Hematopoietic multipotent progenitor cell treated with erythropoietin and hydrocortisone succinate and interleukin-3 and kit ligand, for 6 days (in vitro differentiated cells): Measurements from ENCODE around the gene PYCARD.
A peak's percentile ranks its signal among the peaks of the same experiment; 100 is the strongest.
"Not testable (repeated sequence)": the region's sequence is repeated elsewhere in the genome, so short reads cannot be mapped to it uniquely, and the experiment has no call there.

Experiments
- DNase-seq: peaks from one replicate; pipeline ENCODE4 v3.0.0-alpha.2; 2015

PYCARD gene

GRCh38 chr16:31214708-31215286, 12.2 kb upstream of the PYCARD start:
- DNase-seq: no peak

DNA sequence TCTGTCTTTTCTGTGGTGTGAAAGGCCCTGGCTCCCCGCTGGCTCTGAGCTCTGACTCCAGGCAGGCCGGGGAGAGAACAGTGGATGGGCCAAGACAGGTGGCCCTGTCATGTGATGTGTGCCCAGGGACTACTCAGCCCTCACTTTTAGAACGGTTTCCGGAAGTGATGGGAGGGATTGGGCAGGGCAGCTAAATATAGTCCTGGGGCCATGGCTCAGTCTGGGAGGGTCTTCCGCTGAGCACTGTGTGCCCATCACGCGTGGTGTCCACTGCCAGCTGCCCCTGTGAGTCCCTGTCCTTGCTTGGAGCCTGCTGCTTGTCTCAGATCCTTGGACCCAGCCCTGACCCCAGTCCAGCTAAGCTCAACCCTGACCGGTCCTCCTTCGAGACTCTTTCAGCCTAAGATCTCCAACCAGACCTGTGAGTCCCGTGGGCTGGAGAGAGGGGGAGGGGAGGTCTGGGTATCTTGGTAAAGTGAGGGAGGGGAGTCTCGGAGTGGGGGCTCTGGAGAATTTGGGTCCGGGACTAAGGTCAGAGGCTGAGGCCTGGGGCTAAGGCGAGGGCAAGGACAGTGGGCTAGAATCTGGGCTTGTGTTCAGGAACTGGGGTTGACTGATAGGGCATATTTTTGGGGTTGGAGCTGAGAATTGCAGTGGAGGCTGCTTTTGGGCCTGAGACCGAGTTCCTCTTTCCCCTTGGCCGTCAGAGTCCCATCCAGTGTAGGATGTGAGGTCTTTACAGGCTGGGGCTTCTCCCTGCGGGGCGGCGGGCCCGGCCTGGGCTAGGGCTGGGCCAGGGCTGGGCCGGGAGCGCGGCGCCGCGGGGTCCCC, 11.5 kb upstream of the PYCARD start, which contains the start of gene TRIM72:
Gene TRIM72 (plus strand): TSS at position 243 of the 831 bp plus-strand sequence. CDS start 620 bp downstream, outside the sequence.
- DNase-seq: no peak

DNA sequence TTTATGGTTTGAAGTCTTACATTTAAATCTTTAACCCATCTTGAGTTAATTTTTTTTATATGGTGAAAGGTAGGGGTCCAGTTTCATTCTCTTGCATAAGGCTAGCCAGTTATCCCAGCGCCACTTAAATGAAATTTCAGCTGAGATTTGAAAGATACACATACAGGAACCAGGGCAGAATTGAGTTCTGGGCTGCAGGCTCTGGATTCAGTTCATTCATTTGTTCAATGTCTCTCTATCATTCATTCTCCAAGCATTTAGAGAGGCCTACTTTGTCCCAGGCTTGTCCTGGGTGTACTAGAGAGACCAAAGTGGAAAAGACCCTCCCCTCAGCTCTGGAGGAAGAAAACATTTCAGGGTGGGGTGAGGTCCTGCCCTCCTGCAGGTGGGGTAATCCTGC, 10.8 kb upstream of the PYCARD start:
- no peak for DNase-seq

GRCh38 chr16:31206776-31207175, 4.2 kb upstream of the PYCARD start:
- DNase-seq: no peak

DNA sequence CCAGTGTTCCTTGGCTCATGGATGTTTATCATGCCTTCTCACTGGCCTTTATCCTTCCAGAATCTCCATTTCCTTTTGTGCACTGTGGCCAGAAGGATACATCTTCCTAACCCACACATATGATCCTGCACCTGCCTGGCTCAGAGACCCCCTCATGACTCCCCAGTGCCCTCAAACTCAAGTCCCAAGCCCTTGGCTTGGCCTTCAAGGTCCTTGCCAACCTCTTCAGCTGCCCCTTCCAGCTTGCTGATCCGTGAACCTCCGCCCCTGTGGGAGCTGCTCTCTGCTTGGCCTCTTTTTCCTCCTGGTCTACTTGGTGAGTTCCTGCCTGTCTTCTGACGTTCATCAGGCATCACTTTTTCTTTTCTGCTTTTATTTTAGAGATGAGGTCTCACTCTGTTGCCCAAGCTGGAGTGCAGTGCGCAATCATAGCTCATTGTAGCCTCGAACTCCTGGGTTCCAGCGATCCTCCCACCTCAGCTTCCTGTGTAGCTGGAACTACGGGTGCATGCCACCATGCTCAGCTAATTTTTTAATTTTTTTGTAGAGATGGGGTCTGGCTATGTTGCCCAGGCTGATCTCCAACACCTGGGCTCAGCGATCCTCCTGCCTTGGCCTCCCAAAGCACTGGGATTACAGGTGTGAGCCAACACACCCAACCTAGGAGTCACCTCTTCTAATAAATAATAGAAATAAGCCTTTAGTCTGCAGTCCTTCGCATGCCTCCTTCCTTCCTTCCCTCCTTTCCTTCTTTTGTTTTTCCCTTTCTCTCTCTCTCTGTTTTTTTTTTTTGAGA, 2.5 kb upstream of the PYCARD start:
- DNase-seq: no peak

GRCh38 chr16:31201582-31202413, 762 bp downstream of the PYCARD start:
- DNase-seq: peak; percentile 64

DNA sequence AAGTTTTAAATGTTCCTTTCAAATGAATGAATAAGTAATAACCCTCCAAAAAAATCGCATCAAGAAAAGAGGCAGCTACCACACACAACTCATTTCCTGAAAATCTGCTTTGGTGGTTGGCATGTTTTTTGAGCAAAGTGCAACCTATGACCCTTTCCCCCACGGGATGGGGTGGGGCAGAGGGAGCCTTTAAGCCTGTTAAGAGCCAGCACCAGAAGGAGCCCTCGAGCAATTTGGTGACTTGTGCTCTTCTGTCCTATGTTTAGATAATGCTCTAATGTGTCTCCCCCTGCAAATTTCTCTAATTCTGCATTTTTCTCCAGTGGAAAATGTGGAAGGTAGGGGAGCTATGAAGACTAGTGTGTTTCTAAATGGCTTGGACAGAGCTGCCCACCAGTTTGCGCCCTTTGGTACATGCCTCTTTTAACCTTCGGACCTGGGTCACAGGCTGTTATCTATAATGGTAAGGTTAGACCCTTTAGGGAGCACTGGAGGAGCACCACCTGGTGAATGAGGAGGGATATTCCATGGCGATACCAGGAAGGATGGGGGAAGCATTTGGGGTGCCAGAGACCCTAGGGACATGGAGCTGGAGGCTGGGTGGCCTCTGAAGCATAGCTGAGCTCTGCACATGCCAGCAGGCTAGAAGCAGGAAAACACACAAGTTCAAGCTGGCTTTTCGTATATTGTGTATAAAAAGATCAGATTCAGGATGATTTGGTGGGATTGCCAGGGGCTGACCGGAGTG, 1.6 kb downstream of the PYCARD start:
- DNase-seq: peak; percentile 81

- DNase-seq: not testable (repeated sequence)
These were observed 2.4 kb downstream of the PYCARD start for GRCh38 chr16:31200111-31200510.

DNA sequence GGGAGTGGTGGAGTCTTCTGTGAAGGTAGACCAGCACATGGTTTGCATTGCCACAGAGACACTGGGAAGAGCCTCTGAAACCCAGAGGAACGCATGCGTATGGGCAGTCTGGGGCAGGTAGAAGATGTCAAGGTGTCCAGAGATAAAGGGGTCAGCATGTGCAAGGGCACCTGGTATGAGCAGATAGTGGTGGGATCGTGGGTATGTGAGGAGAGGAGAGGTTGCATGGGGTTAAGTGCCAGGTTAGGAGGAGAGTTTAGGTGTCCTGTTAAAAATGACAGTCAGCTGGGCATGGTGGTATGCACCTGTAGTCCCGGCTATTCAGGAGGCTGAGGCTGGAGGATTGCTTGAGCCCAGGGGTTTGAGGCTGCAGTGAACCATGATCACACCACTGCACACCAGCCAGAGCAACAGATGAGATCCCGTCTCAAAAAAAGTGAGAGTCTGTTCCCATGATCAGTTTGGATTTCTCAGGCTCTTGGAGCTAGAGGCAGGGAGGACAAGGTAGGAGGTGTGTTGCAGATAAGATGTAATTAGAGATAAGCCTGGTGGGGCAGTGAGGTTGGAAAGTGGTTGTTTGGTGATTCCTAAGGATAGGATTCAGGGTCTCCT, 3.0 kb downstream of the PYCARD start:
- no peak for DNase-seq

GRCh38 chr16:31198207-31198882, 4.2 kb downstream of the PYCARD start:
- DNase-seq: no peak

DNA sequence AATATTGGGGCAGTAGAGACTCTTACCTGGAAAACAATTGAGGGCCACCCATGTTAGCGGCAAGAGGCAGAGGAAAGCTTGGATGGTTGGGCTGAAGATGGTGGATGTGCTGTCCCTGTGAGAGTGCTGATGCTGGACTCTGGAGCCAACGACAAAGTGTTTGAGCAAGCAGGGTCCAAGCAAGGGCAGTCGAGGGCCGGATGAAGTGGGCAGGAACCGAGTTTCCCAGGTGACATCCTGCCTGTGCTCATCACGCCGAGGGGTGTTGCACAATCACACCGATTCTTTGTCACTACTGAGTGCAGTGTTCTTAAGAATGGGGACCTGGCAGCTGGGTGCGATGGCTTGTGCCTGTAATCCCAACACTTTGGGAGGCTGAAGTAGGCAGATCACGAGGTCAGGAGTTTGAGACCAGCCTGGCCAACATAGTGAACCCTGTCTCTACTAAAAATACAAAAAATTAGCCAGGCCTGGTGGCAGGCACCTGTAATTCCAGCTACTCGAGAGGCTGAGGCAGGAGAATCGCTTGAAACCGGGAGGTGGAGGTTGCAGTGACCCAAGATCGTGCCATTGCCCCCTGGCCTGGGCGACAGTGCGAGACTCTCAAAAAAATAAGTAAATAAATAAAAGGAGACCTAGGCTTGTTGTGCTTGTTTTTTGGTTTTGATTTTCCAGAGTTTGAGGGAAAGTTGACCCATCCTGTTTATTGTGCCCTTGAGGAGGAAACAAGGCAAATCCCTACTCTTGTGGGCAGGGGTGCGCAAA, 6.1 kb downstream of the PYCARD start:
- DNase-seq: no peak

GRCh38 chr16:31195861-31196260, 6.7 kb downstream of the PYCARD start:
- DNase-seq: not testable (repeated sequence)

DNA sequence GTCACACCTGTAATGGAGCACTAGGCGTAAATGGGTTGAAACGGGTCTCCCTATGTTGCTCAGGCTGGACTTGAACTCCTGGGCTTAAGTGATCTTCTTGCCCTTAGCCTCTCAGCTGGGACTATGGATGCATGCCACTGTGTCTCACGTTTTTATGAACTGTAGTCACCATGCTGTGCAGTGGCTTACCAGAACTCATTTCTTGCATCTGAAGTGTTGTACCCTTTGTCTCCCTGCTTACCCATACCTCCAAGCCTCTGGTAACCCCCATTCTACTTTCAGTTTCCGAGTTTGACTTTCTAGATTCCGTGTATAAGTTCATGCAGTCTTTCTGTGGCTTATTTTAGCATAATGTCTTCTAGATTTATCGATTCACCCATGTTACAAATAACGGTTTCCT, 7.7 kb downstream of the PYCARD start:
- no peak for DNase-seq

GRCh38 chr16:31193874-31194273, 8.7 kb downstream of the PYCARD start:
- no peak for DNase-seq

- DNase-seq: no peak
These were observed 9.5 kb downstream of the PYCARD start for GRCh38 chr16:31192856-31193642.

GRCh38 chr16:31191697-31192428, 10.7 kb downstream of the PYCARD start:
- no peak for DNase-seq

GRCh38 chr16:31190818-31191444, 11.6 kb downstream of the PYCARD start:
- DNase-seq: no peak

- DNase-seq: no peak
These were observed 12.5 kb downstream of the PYCARD start for GRCh38 chr16:31190061-31190460.
